GM19023 (cell line): Measurements from ENCODE around the gene ATP5PF.
"Not testable (repeated sequence)": the region's sequence is repeated elsewhere in the genome, so short reads cannot be mapped to it uniquely, and the experiment has no call there.

Source experiments
- ATAC-seq: cut with Tn5 transposase; IDR thresholded peaks from one replicate; pipeline ENCODE4 v1.9.1; 2021; ENCODE audit warnings: mild to moderate bottlenecking, moderate library complexity; ENCODE audit not compliant: unreplicated experiment

Gene ATP5PF

DNA sequence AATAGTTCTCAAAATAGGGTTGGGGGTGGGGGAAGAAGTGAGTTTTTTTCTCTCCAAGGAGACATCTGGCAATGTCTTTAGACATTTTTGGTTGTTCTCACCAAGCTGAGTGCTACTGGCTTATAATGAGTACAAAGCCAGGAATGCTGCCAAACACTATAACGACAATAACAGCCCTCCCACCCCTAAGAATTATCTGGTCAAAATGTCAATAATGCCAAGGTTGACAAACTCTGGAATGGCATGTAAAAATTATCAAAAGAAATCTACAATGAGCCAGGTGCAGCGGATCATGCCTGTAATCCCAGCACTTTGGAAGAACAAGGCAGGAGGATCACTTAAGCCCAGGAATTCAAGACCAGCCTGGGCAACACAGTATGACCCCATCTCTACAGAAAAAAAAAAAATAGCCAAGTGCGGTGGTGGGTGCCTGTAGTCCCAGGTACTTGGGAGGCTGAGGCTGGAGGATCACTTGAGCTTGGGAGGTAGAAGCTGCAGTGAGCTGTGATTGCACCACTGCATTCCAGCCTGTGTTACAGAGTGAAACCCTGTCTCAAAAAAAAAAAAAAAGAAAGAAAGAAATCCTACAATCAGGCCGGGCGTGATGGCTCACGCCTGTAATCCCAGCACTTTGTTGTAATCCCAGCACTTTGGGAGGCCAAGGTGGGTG lies 2.5 kb downstream of the ATP5PF start:
- no peak for ATAC-seq

DNA sequence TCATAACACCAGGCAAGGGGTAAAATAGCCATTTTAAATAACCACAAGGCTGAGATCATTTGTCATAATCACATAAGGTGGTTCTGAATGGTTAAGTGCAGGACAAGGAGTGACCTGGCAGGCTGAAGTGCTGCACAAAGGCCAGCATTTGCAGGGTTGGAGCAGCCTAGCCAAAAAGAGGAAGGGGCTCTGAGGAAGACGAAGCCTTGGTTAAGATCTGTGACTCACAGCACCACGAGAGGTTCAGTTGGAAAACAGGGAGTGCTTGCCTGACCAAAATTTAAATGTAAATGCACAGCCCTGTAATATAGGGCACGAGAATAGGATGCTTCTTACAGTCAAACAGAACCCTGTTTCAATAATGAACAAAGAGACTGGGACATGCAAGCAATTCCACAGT lies 12.1 kb downstream of the ATP5PF start:
- ATAC-seq: no peak

DNA sequence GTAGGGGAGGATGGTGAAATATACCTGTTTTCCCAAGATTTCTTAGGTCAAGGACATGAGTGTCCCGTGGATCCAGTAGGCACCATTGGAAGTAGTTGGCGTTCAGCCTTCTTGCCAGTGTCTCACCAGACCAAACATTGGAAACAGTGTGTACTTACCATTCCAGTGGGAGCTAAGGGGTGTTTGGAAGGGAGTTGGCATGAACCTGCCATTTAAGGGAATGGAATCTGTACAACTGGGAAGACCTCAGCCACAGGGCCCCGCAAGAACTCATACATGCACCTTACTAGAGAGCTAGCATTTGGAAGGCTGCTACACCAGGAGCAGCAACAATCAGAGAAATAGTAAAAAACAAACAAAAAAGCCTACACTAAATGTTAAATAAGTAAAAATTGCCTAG lies 12.7 kb downstream of the ATP5PF start:
- ATAC-seq: no peak

DNA sequence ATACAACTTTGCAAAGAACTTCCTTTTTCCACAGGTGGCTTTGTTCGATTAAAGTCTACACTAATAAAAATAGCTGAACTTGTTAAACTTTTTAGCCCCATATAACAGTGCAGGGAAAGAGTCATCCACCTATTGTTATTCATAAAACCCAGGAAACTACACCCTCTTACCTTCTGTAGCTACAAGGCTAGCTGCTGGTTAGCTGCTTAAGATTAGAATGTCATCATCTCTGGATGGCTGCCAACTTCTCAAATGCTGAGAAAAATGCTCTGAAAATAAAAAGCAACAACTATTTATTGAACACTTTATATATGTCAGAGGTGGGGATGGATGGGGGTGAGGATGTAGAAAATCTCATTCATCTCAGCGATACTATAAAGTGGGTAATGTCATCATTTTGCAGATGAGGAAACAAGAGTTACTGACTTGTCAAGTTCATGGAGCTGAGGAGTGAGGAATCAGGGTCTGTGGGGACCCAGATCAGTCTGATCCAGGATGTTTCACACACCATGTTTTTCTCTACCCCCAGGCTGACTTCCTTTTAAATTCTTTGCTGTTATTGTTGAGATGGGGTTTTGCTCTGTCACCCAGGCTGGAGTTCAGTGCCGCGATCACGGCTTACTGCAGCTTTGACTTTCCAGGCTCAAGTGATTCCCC lies 17.1 kb downstream of the ATP5PF start:
- ATAC-seq: no peak

DNA sequence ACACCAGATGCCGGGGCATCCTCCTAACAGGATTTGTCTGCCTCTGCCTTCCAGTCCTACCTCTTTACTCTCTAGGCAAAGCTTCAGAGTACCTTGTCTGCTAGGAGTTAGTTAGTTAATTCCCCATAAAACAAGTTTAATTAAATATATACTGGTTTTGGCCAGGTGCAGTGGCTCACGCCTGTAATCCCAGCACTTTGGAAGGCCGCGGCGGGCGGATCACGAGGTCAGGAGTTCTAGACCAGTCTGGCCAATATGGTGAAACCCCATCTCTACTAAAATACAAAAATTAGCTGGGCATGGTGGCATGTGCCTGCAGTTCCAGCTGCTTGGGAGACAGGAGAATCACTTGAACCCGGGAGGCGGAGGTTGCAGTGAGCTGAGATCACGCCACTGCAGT lies 20.6 kb downstream of the ATP5PF start:
- not testable (repeated sequence) for ATAC-seq

DNA sequence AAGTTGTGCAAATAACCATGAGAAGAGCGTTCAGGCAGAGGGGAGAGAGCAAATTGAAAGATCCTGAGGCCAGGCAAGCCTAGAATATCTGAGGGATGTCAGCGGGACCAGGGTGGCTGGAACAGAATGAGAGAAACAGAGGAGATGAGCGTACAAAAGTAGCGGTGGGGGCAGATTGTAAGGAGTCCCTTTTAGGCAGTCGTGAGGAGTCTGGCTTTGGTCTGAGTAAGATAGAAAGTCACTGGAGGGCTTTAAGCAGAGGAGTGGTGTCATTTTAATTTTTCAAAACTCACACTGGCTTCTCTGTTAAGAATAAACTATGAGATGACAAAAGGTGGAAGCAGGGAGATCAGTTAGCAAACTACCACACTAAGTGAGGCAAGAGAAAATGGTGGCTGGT lies 24.2 kb downstream of the ATP5PF start:
- no peak for ATAC-seq

DNA sequence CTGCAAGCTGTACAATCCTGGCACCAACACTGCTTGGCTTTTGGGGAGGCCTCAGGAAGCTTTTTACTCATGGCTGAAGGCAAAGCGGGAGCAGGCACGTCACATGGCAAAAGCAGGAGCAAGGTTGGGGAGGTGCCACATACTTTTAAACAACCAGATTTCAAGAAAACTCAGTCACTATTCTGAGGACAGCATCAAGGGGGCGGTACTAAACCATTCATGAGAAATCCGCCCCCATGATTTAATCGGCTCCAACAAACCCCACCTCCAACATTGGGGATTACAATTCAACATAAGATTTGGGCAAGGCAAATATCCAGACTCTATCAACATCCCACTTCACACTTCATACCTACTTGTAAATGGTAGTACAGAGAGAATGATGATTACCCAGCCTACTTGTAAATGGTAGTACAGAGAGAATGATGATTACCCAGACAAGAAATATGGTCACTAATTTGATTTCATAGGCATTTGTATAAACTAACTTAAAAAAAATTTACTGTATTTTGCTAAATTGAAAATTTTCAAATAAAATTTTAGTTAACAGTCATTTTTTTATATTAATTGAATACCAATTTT lies 24.9 kb downstream of the ATP5PF start:
- no peak for ATAC-seq

DNA sequence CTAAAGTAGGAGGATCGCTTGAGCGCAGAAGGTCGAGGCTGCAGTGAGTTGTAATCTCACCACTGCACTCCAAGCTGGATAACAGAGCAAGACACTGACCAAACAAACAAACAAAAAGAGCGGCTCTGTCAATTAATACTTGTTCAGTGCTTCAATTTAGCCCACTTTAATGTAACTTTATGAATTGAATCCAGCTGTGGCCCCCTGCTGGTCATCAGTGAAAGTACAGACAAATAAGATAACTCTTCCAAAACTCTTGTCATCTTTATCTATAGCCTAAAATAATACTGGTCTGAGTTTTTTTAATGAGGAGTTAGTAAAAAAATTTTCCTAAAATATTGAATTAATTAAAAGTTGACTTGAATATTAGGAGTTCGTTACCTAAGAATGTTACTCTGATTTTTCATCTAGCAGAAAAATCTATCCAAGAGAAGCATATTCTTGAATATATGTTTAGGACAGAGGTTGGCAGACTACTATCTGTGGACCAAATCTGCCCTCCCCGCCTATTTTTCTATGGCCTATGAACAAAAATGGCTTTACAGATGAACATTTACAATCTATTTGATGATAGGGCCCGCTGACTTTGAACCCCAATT lies 26.1 kb downstream of the ATP5PF start:
- ATAC-seq: no peak

DNA sequence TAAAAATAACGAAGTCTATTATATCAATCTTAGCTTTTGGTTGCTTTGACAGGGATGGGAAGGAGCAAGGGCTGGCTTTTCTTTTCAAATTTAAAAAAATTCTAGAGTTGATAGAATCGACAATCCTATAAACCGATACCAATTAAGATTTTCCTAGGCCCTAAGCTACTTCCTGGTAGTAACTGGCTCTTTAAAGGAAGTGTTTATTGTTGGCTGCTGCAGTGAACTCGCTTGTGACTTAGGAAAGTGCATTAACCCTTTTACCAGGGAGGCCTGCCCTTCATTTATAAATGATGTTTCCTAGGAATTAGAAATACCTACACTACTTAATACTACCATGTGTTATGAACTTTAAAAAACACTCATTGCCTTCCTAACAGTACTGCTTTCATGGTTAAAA lies 33.2 kb downstream of the ATP5PF start:
- no peak for ATAC-seq

DNA sequence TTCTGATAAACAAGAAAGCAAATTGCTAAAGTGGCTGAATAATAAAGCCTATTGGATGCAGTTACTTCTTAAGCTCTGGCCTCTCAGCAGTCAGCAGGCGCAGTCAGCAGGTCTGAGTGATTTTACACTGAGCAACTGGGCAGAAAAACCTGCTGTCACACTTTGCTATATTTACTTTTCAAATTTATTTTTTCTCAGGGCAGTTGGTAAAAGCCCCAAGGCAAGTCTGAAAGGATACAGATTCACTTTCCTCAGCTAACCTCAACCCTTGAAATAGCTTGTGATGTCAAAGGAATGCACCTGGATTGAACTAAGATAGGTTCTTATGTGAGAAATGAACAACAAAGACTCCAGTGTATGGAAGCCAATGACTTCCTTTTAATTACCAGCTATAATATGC lies 34.0 kb downstream of the ATP5PF start:
- no peak for ATAC-seq

DNA sequence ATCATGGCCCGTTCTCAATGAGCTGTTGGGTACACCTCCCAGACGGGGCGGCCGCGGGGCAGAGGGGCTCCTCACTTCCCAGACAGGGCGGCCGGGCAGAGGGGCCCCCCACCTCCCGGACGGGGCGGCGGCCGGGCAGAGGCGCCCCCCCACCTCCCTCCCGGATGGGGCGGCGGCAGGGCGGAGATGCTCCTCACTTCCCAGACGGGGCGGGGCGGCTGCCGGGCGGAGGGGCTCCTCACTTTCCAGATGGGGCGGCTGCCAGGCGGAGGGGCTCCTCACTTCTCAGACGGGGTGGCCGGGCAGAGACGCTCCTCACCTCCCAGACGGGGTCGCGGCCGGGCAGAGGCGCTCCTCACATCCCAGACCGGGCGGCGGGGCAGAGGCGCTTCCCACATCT lies 39.2 kb downstream of the ATP5PF start:
- not testable (repeated sequence) for ATAC-seq

DNA sequence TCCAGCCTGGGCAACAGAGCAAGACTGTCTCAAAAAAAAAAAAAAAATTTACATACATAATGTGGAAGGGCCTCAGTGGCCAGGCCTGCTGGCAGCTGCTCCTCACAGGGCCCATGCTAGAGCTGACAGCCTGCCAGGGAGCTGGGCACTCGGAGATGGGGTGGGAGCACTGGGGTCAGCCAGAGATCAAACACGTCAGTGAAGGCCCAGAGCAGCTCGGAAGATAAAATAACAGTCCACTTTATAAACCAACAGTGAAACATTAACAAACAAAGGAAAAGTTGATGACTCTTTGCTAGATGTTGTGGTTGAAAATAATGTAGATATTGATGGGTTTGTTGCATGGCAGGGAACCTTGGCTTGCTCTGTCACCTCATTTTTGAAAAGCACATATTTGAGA lies 42.7 kb downstream of the ATP5PF start:
- ATAC-seq: no peak

DNA sequence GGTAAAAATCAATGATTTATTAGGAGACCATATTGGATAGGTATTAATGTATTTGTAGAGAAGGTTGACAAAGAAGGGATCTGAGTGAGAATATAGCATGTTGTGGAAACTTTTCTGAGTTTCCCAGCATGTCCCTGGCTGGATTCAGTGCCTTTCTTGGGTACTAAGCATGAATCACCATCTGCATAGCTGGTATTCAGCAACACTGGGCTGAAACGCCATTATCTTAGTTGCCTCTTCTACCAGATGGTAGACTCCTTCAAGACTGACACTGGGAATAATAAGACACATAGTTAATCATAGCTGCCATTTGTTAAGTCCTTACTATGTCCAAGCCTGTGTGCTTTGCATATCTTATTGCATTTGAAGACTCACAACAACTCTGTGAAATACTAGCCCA lies 45.5 kb downstream of the ATP5PF start:
- no peak for ATAC-seq

DNA sequence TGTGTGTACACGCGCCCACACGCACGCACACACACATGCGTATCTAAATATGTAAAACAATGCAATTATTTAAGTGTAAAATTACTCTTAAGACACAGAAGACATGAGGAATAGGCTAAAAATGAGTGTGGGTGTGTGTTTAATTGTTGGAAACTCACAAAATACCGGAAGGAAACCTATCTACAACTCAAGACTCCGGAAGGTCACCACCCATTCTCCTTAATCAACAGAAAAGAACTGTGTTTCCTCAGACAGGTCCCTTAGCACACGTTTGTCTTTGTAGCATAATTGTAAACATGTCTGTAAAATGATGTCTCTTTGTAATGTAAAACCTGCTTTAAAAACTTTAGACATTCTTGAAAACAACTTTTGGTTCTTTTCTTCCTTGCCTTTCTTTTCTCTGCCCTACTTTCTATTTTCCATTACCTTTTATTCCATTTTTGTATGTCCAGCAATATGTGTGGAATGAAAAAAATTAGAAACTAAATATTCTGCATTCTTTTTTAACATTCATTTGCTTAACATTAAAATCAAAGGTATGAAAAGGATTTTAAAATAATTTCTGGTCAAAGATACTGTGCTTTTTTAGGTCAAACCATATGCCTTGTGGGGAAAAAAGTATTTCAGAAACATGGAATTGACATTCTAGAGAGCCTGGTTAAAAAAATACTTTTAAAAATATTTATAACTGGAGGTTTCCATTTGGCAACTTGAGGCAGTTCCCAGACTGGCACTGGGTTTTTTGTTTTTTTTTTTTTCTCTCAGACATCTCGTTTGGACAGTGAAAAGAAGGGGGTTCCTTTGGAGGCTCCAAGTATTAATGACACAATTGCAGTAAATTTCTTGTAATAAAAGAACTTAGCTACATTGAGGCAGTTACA lies 46.2 kb downstream of the ATP5PF start:
- ATAC-seq: no peak

DNA sequence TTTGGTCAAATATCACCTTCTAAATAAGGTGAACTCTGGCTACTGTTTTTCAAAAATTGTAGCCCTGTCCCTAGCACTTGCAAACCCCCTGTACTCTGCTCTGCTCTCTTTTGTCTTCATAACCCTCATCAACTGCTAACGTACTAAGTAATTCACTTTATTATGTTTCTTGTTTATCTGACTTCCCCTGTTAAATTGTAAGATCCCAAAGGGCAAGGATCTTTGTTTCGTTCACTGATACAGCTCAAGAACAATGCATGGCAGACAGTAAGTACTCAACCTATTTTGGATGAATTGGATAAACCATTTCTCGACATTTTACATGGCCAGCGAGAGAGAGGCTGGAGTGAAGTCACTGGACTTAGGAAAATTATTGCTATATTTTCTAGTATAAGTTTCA lies 46.9 kb downstream of the ATP5PF start:
- no peak for ATAC-seq

DNA sequence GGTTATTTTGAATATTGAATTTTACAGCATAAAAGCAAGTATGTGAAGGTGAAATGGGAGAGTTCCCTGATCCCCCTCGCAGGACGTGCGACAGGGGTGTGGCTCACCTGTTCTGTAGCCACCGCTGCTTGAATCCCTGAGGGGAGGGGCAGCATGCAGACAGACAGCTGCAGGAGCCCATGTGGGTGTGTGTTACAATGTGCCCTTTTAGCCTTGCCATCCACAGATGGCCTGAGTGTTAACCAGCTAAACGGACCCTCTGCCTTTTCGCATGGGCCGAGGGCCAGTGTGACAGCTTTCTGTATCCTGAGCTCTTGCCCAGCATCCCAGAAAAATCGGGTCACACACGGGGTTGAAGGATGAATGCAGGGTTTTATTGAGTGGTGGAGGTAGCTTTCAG lies 52.3 kb downstream of the ATP5PF start:
- no peak for ATAC-seq

DNA sequence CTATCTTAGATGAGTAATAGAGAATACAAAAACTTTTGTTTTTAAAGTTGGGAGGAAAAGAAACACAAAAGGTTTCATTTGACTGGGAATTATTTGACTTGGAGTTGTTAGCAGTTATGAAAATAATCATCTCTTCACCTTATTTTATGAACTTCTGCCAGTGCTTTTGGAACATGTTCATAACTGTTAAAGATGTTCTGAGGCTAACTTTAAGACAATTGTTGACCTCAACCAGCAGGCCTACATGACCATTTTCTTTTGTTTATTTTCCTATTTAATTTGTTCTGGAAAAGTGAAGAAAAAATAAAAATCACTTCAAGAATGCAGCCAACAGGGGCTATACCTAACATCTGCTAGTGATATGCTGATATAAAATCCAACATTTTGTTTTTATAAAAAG lies 58.3 kb downstream of the ATP5PF start:
- no peak for ATAC-seq
